GM18867 (cell line): ENCODE data around the gene PTPN1.
"Not testable (repeated sequence)": the region's sequence is repeated elsewhere in the genome, so short reads cannot be mapped to it uniquely, and the experiment has no call there.

ENCODE experiments used
- ATAC-seq: cut with Tn5 transposase; IDR thresholded peaks from one replicate; pipeline ENCODE4 v1.9.1; 2021; ENCODE audit warnings: mild to moderate bottlenecking, moderate library complexity; ENCODE audit not compliant: unreplicated experiment

The PTPN1 gene

GRCh38 chr20:50552979-50553378, 42.8 kb downstream of the PTPN1 start:
- ATAC-seq: no peak

GRCh38 chr20:50554694-50555579, 44.8 kb downstream of the PTPN1 start:
- ATAC-seq: no peak

GRCh38 chr20:50555662-50556061, 45.5 kb downstream of the PTPN1 start:
- no peak for ATAC-seq

GRCh38 chr20:50557549-50558134, 47.5 kb downstream of the PTPN1 start:
- no peak for ATAC-seq

- ATAC-seq: no peak
These were observed 48.3 kb downstream of the PTPN1 start for GRCh38 chr20:50558483-50558925.

GRCh38 chr20:50559149-50559548, 49.0 kb downstream of the PTPN1 start:
- no peak for ATAC-seq

- no peak for ATAC-seq
These were observed 49.9 kb downstream of the PTPN1 start for GRCh38 chr20:50559856-50560638.

GRCh38 chr20:50560867-50561266, 50.7 kb downstream of the PTPN1 start:
- no peak for ATAC-seq

DNA sequence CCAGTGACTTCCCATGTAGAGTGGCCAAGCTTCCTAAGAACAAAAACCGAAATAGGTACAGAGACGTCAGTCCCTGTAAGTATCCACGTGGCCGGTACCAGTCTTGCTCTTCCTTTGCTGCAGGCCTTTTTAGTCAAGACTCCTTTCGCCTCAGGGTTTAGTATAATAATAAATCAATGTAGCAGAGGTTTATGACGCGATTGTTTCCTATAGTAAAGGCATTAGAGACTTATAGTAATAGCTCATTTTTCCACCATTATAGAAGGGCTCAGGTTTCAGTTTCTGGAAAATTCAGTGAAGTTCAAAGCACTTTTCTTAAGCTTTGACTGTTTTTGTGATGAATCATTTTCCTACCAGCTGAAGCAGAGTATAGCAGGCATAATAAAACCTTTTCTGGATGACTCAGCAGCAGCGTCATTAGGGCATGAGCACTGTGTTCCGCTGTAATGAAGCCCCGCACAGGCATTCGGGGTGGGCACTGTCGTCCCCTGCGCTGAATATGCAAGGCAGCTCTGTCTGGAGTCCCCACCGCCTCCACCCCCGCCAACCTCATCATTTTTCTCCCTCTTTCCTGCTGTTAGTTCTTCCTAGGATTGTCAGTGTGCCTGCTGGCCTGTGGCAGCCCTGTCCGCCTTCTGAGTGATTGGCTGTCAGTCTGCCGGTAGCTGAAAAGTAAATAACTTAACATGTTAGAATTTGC, 51.3 kb downstream of the PTPN1 start:
- no peak for ATAC-seq

GRCh38 chr20:50562262-50562701, 52.1 kb downstream of the PTPN1 start:
- ATAC-seq: no peak

- no peak for ATAC-seq
These were observed 53.2 kb downstream of the PTPN1 start for GRCh38 chr20:50563133-50563944.

DNA sequence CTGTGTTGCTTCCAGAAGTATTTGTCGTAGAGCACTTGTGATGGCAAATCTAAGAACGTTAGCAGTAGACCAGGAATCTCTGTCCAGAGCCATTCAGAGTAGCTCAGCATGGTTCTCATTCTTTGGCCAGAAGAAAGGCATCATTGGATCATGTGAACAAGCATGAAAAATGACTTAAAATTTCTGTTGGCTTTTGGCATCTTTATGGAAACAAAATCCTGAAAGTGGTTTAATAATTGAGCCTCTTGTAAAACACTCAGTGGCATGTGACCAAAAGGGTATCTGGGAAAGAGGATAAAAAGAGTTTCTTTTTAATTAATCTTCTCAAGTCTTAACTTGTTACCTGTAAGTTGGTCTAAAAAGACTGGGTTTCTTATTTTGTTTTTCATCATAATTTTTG, 55.2 kb downstream of the PTPN1 start:
- ATAC-seq: no peak

GRCh38 chr20:50565871-50566270, 55.7 kb downstream of the PTPN1 start:
- no peak for ATAC-seq

GRCh38 chr20:50567860-50568548, 57.8 kb downstream of the PTPN1 start:
- no peak for ATAC-seq

- no peak for ATAC-seq
These were observed 58.4 kb downstream of the PTPN1 start for GRCh38 chr20:50568549-50568942.

DNA sequence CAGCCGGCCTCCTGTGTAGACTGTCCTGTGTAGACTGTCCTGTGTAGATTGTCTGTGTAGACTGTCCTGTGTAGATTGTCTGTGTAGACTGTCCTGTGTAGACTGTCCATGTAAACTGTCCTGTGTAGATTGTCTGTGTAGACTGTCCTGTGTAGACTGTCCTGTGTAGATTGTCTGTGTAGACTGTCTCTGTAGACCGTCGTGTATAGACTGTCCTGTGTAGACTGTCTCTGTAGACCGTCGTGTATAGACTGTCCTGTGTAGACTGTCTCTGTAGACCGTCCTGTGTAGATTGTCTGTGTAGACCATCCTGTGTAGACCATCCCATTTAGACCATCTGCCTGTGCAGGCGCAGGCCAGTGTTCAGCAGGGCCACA, 59.3 kb downstream of the PTPN1 start:
- ATAC-seq: not testable (repeated sequence)

DNA sequence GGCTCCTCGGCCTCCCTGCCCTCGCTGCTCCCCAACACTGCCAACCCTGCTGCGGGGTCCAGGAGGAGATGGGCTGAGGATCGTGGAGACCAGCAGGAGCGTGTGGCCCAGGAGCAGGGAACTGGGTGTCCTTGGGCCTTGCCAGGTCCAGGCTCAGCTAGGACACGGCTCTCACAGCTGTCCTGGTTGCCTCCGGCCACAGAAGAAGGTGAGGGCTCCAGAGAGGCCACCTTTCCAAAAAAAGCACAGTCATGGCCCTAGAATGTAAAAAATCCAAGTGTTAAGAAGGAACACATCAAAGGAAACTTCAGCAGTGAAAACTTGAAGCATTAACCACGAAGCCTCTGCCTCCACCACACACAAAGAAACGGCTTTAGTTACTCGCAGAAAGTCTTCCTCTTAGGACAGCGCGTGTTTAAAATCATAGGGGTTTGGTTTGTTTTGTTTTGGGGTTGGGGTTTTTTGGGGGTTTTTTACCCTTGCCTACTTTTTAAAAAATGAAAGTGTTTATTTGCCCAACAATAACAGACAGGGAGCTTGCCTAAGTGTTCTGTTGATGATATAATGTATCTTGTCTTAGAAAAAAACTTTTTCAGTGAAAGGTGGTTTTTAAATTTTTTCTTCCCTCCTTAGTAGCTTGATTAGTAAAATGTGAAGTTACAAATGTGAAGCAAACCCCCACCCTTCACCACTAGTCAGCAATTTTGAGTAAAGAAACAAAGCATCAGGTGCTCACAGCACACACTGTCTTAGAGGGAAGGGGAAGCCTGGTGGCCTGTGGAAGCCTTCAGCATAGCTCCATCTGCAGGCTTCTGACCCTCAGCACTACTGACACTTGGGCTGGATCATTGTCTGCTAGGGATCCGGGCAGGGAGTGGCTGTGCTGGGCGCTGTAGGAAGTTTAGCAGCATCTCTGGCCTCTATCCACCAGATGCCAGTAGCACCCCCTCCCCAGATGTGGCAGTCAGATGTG, 60.0 kb downstream of the PTPN1 start:
- peak; percentile 72 for ATAC-seq

- no peak for ATAC-seq
These were observed 61.3 kb downstream of the PTPN1 start for GRCh38 chr20:50571466-50571865.
